ENCODE results near the gene MAT2A. TPM values are rescaled to one million over a fixed set of nuclear protein-coding genes. Genes with fewer than 3 reads are reported as not detected.
A peak's percentile ranks its signal among the peaks of the same experiment; 100 is the strongest.
"Not testable (repeated sequence)": the region's sequence is repeated elsewhere in the genome, so short reads cannot be mapped to it uniquely, and the experiment has no call there.

Gene MAT2A
- total and polyA plus RNA-seq, 10 of the 15 experiments (the other 5 are each of a cell fraction or from before 2014, with no cell fraction given) = 97.6 to 408 (median 290) TPM

GRCh38 chr2:85558160-85558559 lies 19.2 kb downstream of the MAT2A start:
- WGBS (ENCODE audit: insufficient coverage, insufficient replicate concordance, low lambda C conversion rate, missing lambda C conversion rate) = 100% methylated on average over 1 of the region's 1 CpG
- no peak for ATAC-seq
- in situ Hi-C loops (cut with MboI) = loop anchor here (5.0 kb wide), 1 partner anchor 136 kb away; no protein-coding TSS in a partner anchor
- H3K79me2 ChIP-seq (ENCODE audit: control insufficient read depth, insufficient read depth, low read length) = peaks cover 18% of the 10 kb centered on the region
- ChIA-PET POLR2A (no interaction called here), RAD21 (ENCODE audit: unreplicated experiment) (interaction anchor here (1.3 kb wide), 1 partner anchor 137 kb away, joined by 3 read pairs; no protein-coding TSS in a partner anchor), SMC1A (ENCODE audit: uncharacterized antibody, unreplicated experiment) (interaction anchor here (1.5 to 3.2 kb wide), 2 partner anchors 17 to 138 kb away, joined by 4 to 15 read pairs; no protein-coding TSS in a partner anchor), CTCF (interaction anchor here (1.1 kb wide), 1 partner anchor 7 kb away, joined by 3 read pairs; no protein-coding TSS in a partner anchor)
- no peak for FAIRE-seq
- no peaks in the 10 kb centered on the region for H3K9me3 ChIP-seq (replicated peaks; ENCODE audit: control insufficient read depth, insufficient read depth, low read length)
- H3K9ac ChIP-seq (ENCODE audit: control insufficient read depth, insufficient read depth, low read length) = no peak overlapping the region
- peaks cover 3 to 6% of the 10 kb centered on the region in 2 experiments; a peak in 3 of 4 replicates for H3K36me3 ChIP-seq (ENCODE audit: control insufficient read depth in 2 of 2, insufficient read depth in 2 of 2, low read length in 1 of 2)
- no peaks in the 10 kb centered on the region for H3K4me1 ChIP-seq (ENCODE audit: control insufficient read depth, insufficient read depth, low read length)
- intact Hi-C loops (cut with micrococcal nuclease; ENCODE audit: unreplicated experiment) = no loop called here
- no peak overlapping the region for H3K4me3 ChIP-seq
- no peaks in the 10 kb centered on the region for H3K27me3 ChIP-seq (replicated peaks in 1 of 2; ENCODE audit: control insufficient read depth in 2 of 2, insufficient read depth in 2 of 2, low read length in 1 of 2)
- H4K20me1 ChIP-seq (ENCODE audit: control insufficient read depth, insufficient read depth) = no peaks in the 10 kb centered on the region
- no peak for DNase-seq (ENCODE audit: low read depth, low spot score)
- H2AFZ ChIP-seq (ENCODE audit: control insufficient read depth, low read depth, low read length) = no peak overlapping the region
- no peak overlapping the region for H3K27ac ChIP-seq (ENCODE audit: control insufficient read depth, insufficient read depth)
- no peak overlapping the region for H3K4me2 ChIP-seq (ENCODE audit: control insufficient read depth, insufficient read depth)
- no peak for TF ChIP-seq RBBP5 (conservative IDR thresholded peaks at IDR 0.05)
- no peak for TF ChIP-seq ATF3 (IDR thresholded peaks at IDR 0.05; ENCODE audit: borderline replicate concordance, extremely low read depth, low read depth, low read length)
- TF ChIP-seq YY1 (IDR thresholded peaks at IDR 0.05; ENCODE audit: low read depth, low read length) = no peak
- no peak for TF ChIP-seq JUNB (IDR thresholded peaks at IDR 0.05)
- TF ChIP-seq BMI1 (IDR thresholded peaks at IDR 0.05; ENCODE audit: borderline replicate concordance) = no peak
- no peak for TF ChIP-seq ATF7 (IDR thresholded peaks at IDR 0.05; ENCODE audit: low read depth)
- no peak for TF ChIP-seq KLF5 (IDR thresholded peaks at IDR 0.05; ENCODE audit: partially characterized antibody)
- no peak for TF ChIP-seq CEBPZ (IDR thresholded peaks at IDR 0.05; ENCODE audit: low read depth, low read length)
- no peak for TF ChIP-seq ZNF24 (IDR thresholded peaks at IDR 0.05)
- no peak for TF ChIP-seq ESRRA (IDR thresholded peaks at IDR 0.05; ENCODE audit: low read length)
- no peak for TF ChIP-seq NFXL1 (IDR thresholded peaks at IDR 0.05; ENCODE audit: borderline replicate concordance)
- no peak for TF ChIP-seq HDAC2 (IDR thresholded peaks at IDR 0.05)
- no peak for TF ChIP-seq MYB (IDR thresholded peaks at IDR 0.05; ENCODE audit: borderline replicate concordance, low read depth, low read length)
- BruUV-seq (replicated peaks) = no TSS peak

GRCh38 chr2:85560403-85560726 lies 21.4 kb downstream of the MAT2A start:
- CTCF ChIA-PET = interaction anchor here (0.6 to 4.4 kb wide), 7 partner anchors 9 to 260 kb away, joined by 3 to 28 read pairs (median 3); no protein-coding TSS in a partner anchor
- ATAC-seq; H4K20me1 ChIP-seq (ENCODE audit: control insufficient read depth, insufficient read depth); H3K27me3 ChIP-seq (replicated peaks in 1 of 2; ENCODE audit: control insufficient read depth in 2 of 2, insufficient read depth in 2 of 2, low read length in 1 of 2); in situ Hi-C loops (cut with MboI); H3K4me1 ChIP-seq (ENCODE audit: control insufficient read depth, insufficient read depth, low read length); H2AFZ ChIP-seq (ENCODE audit: control insufficient read depth, low read depth, low read length); H3K36me3 ChIP-seq (ENCODE audit: control insufficient read depth in 2 of 2, insufficient read depth in 2 of 2, low read length in 1 of 2); BruUV-seq (replicated peaks); H3K9me3 ChIP-seq (replicated peaks; ENCODE audit: control insufficient read depth, insufficient read depth, low read length); DNase-seq (ENCODE audit: low read depth, low spot score); H3K27ac ChIP-seq (ENCODE audit: control insufficient read depth, insufficient read depth); FAIRE-seq: not testable (repeated sequence)
- peak overlapping the region; percentile 66 for H3K4me2 ChIP-seq (ENCODE audit: control insufficient read depth, insufficient read depth)
- WGBS (ENCODE audit: insufficient coverage, insufficient replicate concordance, low lambda C conversion rate, missing lambda C conversion rate) = 84% methylated on average over 12 of the region's 12 CpGs
- SMC1A ChIA-PET (ENCODE audit: uncharacterized antibody, unreplicated experiment) = interaction anchor here (0.7 to 3.2 kb wide), 9 partner anchors 10 to 507 kb away, joined by 3 to 21 read pairs (median 7); partner anchors contain the start of gene RNF181
- H3K4me3 ChIP-seq = peak overlapping the region; percentile 98
- peaks cover 18% of the 10 kb centered on the region for H3K79me2 ChIP-seq (ENCODE audit: control insufficient read depth, insufficient read depth, low read length)
- POLR2A ChIA-PET = interaction anchor here (0.6 to 6.2 kb wide), 13 partner anchors 11 to 179 kb away, joined by 3 to 32 read pairs (median 6); partner anchors contain the start of genes MAT2A, RNF181, TMEM150A and VAMP8
- RAD21 ChIA-PET (ENCODE audit: unreplicated experiment) = interaction anchor here (0.9 to 2.7 kb wide), 7 partner anchors 8 to 141 kb away, joined by 3 to 15 read pairs (median 4); partner anchors contain the start of genes SH2D6 and VAMP8
- peak overlapping the region; percentile 80; the same call in 1 of the 2 replicates for H3K9ac ChIP-seq (ENCODE audit: control insufficient read depth, insufficient read depth, low read length)
- intact Hi-C loops (cut with micrococcal nuclease; ENCODE audit: unreplicated experiment) = loop anchor here (2.0 kb wide), 1 partner anchor 42 kb away; the partner anchor contains the start of gene TMEM150A
